Measurements from ENCODE around the gene CLMN. TPM values are rescaled to one million over a fixed set of nuclear protein-coding genes. Genes with fewer than 3 reads are reported as not detected.

Gene CLMN
- total and polyA plus RNA-seq, 2 of the 13 experiments (the other 11 are each of a cell fraction or from before 2014, with no cell fraction given): 15.1 to 16.7 TPM

- TF ChIP-seq ZNF280B (CRISPR knock-in tag; IDR thresholded peaks at IDR 0.05; ENCODE audit: borderline replicate concordance): no peak
- no peak for TF ChIP-seq CBFB (CRISPR knock-in tag; IDR thresholded peaks at IDR 0.05)
- no peak for TF ChIP-seq CBX1 (IDR thresholded peaks at IDR 0.05; ENCODE audit: low read depth)
- TF ChIP-seq TBP (CRISPR knock-in tag; IDR thresholded peaks at IDR 0.05): no peak
- no peak for TF ChIP-seq MTA1 (CRISPR knock-in tag; IDR thresholded peaks at IDR 0.05; ENCODE audit: borderline replicate concordance)
- TF ChIP-seq RFX3 (CRISPR knock-in tag; IDR thresholded peaks at IDR 0.05): no peak
- no peak for TF ChIP-seq KLF11 (CRISPR knock-in tag; IDR thresholded peaks at IDR 0.05)
- TF ChIP-seq SMARCC2 (IDR thresholded peaks at IDR 0.05): no peak
- no peak for TF ChIP-seq MED8 (CRISPR knock-in tag; IDR thresholded peaks at IDR 0.05; ENCODE audit: insufficient replicate concordance)
- TF ChIP-seq FOXA1 (IDR thresholded peaks at IDR 0.05): no peak
- TF ChIP-seq FOXA1 (CRISPR knock-in tag; IDR thresholded peaks at IDR 0.05): no peak
- no peak for TF ChIP-seq RERE (CRISPR knock-in tag; IDR thresholded peaks at IDR 0.05; ENCODE audit: low read depth)
- TF ChIP-seq NONO (IDR thresholded peaks at IDR 0.05): no peak
- TF ChIP-seq NONO (CRISPR knock-in tag; conservative IDR thresholded peaks at IDR 0.05): no peak
Measured at GRCh38 chr14:95327558-95328374, 8.1 kb upstream of the CLMN start (continued).

Measured in HepG2 (cell line).